HepG2 (cell line): Measurements from ENCODE around the gene TRAP1. TPM values are rescaled to one million over a fixed set of nuclear protein-coding genes. Genes with fewer than 3 reads are reported as not detected.

Experiments
- AGO1 ChIP-seq: fragments of 200-400 bp; formaldehyde crosslinking; IDR thresholded peaks from 2 replicates; pipeline ENCODE4 v1.6.1; 2017; ENCODE audit warnings: mild to moderate bottlenecking, low read depth, low read length, moderate library complexity; ENCODE audit not compliant: poor library complexity, severe bottlenecking
- ATF7-NPFF ChIP-seq: sonication (generic); formaldehyde crosslinking; IDR thresholded peaks from 2 replicates; pipeline ENCODE4 v1.8.1; 2023; ENCODE audit warnings: mild to moderate bottlenecking, low read depth, missing genetic modification reagents, moderate library complexity
- ATM ChIP-seq: fragments of 450-650 bp; IDR thresholded peaks from 2 replicates; pipeline ENCODE4 v1.7.1; 2017; ENCODE audit warnings: mild to moderate bottlenecking, borderline replicate concordance
- ATRX ChIP-seq: sonication (generic); formaldehyde crosslinking; IDR thresholded peaks from 2 replicates; pipeline ENCODE4 v1.4.0; 2020; ENCODE audit warnings: missing genetic modification reagents, borderline replicate concordance
- EP300 ChIP-seq, 3 experiments: sonication (generic) in 1 of 3; formaldehyde crosslinking in 1 of 3; IDR thresholded peaks; 2 replicates each; pipeline versions ENCODE4 v1.5.1 to v1.6.1; 2011 to 2020; ENCODE audit warnings: low read depth in 2 of 3, low read length in 2 of 3, borderline replicate concordance in 1 of 3, improper control_type of control experiment in 1 of 3, mild to moderate bottlenecking in 1 of 3, missing genetic modification reagents in 1 of 3, moderate library complexity in 1 of 3
- FOSL1 ChIP-seq: sonication (generic); formaldehyde crosslinking; IDR thresholded peaks from 2 replicates; pipeline ENCODE4 v1.9.0; 2021; ENCODE audit warnings: missing genetic modification reagents, borderline replicate concordance
- MXI1 ChIP-seq: IDR thresholded peaks from 3 replicates; pipeline ENCODE4 v1.6.1; 2012; ENCODE audit warnings: low read depth, low read length, inconsistent platforms, borderline replicate concordance
- NCOA2 ChIP-seq: sonication (generic); formaldehyde crosslinking; IDR thresholded peaks from 2 replicates; pipeline ENCODE4 v1.8.0; 2022; ENCODE audit warnings: inconsistent platforms
- RFXANK ChIP-seq: IDR thresholded peaks from 2 replicates; pipeline ENCODE4 v1.6.1; 2016
- SAP130 ChIP-seq: IDR thresholded peaks from 2 replicates; pipeline ENCODE4 v1.6.1; 2016; ENCODE audit warnings: low read depth
- XRCC5 ChIP-seq: fragments of 200-400 bp; formaldehyde crosslinking; optimal IDR thresholded peaks from 2 replicates; pipeline ENCODE3; 2017; ENCODE audit warnings: mild to moderate bottlenecking, low read length
- ZFP36L2 ChIP-seq: sonication (generic); formaldehyde crosslinking; IDR thresholded peaks from 2 replicates; pipeline ENCODE4 v1.4.0; 2020; ENCODE audit warnings: missing genetic modification reagents
- ZFP90 ChIP-seq: sonication (generic); formaldehyde crosslinking; IDR thresholded peaks from 2 replicates; pipeline ENCODE4 v1.8.0; 2022; ENCODE audit warnings: missing genetic modification reagents, mild to moderate bottlenecking, inconsistent platforms, borderline replicate concordance
- ZNF326 ChIP-seq: sonication (generic); formaldehyde crosslinking; IDR thresholded peaks from 2 replicates; pipeline ENCODE4 v1.4.0; 2020; ENCODE audit warnings: missing genetic modification reagents, borderline replicate concordance
- ZNF431 ChIP-seq: sonication (generic); formaldehyde crosslinking; IDR thresholded peaks from 2 replicates; pipeline ENCODE4 v1.9.0; 2022; ENCODE audit warnings: missing genetic modification reagents, low read depth, mild to moderate bottlenecking, borderline replicate concordance
- ZNF709 ChIP-seq: sonication (generic); formaldehyde crosslinking; IDR thresholded peaks from 2 replicates; pipeline ENCODE4 v1.5.0; 2020; ENCODE audit warnings: mild to moderate bottlenecking, missing genetic modification reagents
- ZNF746 ChIP-seq: sonication (generic); formaldehyde crosslinking; IDR thresholded peaks from 2 replicates; pipeline ENCODE4 v1.8.0; 2022; ENCODE audit warnings: mild to moderate bottlenecking, missing genetic modification reagents
- ZNF883 ChIP-seq: sonication (generic); formaldehyde crosslinking; IDR thresholded peaks from 2 replicates; pipeline ENCODE4 v1.5.1; 2020; ENCODE audit warnings: mild to moderate bottlenecking, missing genetic modification reagents; ENCODE audit errors: not compliant biosample characterization
- polyA plus RNA-seq, 8 experiments: library from polyadenylated mRNA; depleted of rRNA in 3 of 8; stranded (reverse) in 7 of 8; unstranded in 1 of 8; fragments of >200 nt; fragmentation: Illumina TruSeq in 4 of 8; extraction: Trizol in 4 of 8; gene quantifications; 2 replicates each; pipeline versions ENCODE4 v1.2.1 to v1.2.3, GENCODE V29; 2011 to 2016; ENCODE audit warnings: low read depth in 4 of 8, missing spikeins in 1 of 8, mixed read lengths in 1 of 8; ENCODE audit not compliant: insufficient read depth in 1 of 8
- total RNA-seq, 5 experiments: library from RNA; depleted of rRNA; stranded (reverse); fragments of >200 nt; fragmentation: Illumina TruSeq; extraction: Trizol; gene quantifications; 2 replicates each; pipeline ENCODE4 v1.2.3, GENCODE V29; 2016; ENCODE audit warnings: low read depth in 1 of 5
- TF ChIP-seq, protein P1 (sequence below), 2 experiments: sonication (generic) in 1 of 2; formaldehyde crosslinking in 1 of 2; IDR thresholded peaks; 2 replicates each; pipeline versions ENCODE4 v1.4.0 to v1.6.1; 2018 to 2020; ENCODE audit warnings: missing genetic modification reagents in 2 of 2, borderline replicate concordance in 1 of 2, low read depth in 1 of 2, mild to moderate bottlenecking in 1 of 2, missing biosample characterization in 1 of 2
- TF ChIP-seq, protein P2 (sequence below): IDR thresholded peaks from 2 replicates; pipeline ENCODE4 v1.6.1; 2012; ENCODE audit warnings: low read length, improper control_type of control experiment
- TF ChIP-seq, protein P3 (sequence below): sonication (generic); formaldehyde crosslinking; IDR thresholded peaks from 2 replicates; pipeline ENCODE4 v1.4.0; 2020; ENCODE audit warnings: low read depth, missing genetic modification reagents

Gene TRAP1
- total and polyA plus RNA-seq, 2 of the 13 experiments (the other 11 are each of a cell fraction or from before 2014, with no cell fraction given), result 127 to 240 TPM

DNA sequence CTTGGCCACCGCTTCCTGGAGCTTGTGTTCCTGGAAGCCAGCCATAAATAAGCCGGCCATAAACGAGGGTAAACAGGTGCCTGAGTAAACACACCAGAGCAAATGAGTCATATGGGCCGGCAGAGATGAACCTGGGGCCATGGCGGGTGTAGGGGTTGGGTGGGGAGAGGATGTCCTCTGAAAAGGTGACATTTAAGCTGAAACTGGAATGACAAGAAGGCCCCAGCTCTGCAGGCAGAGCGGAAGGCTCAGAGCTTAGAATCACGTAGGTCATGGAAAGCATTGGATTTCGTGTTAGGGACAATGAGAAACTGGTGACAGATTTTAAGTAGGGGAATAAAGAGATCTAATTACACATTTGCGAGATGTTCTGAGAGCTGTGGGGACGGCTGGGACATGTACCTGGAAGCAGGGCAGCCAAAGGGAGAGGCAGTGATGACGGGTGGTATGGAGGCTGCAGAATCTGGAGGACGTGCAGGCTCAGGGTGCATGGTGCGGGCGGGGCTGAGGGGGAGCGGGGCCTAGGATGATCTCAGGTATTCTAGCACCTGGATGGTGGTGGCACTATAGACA is 70.9 kb downstream of the TRAP1 start (continued):
- TF ChIP-seq EP300 (IDR thresholded peaks at IDR 0.05; ENCODE audit: low read depth in 2 of 2, low read length in 2 of 2) (peak in 1 of 2 experiments; percentile 66; a peak in 1 of 4 replicates), EP300 (CRISPR knock-in tag; IDR thresholded peaks at IDR 0.05; ENCODE audit: borderline replicate concordance) (no peak), MXI1 (no peak; the same call in 2 of the 3 replicates), SAP130 (CRISPR knock-in tag) (peak; percentile 86), ZNF431 (CRISPR knock-in tag) (no peak), ATRX (no peak), ZNF709 (CRISPR knock-in tag) (no peak), NCOA2 (CRISPR knock-in tag) (peak; percentile 41; the same call in 1 of the 2 replicates), ZNF326 (CRISPR knock-in tag) (no peak), FOSL1 (peak; percentile 76; the same call in 1 of the 2 replicates), ATF7-NPFF (CRISPR knock-in tag) (no peak), ATM (no peak), XRCC5 (no peak), ZNF746 (CRISPR knock-in tag) (no peak), ZFP90 (no peak), AGO1 (no peak), ZNF883 (no peak), ZFP36L2 (no peak), RFXANK (CRISPR knock-in tag) (no peak)
- TF ChIP-seq, protein P1, sequence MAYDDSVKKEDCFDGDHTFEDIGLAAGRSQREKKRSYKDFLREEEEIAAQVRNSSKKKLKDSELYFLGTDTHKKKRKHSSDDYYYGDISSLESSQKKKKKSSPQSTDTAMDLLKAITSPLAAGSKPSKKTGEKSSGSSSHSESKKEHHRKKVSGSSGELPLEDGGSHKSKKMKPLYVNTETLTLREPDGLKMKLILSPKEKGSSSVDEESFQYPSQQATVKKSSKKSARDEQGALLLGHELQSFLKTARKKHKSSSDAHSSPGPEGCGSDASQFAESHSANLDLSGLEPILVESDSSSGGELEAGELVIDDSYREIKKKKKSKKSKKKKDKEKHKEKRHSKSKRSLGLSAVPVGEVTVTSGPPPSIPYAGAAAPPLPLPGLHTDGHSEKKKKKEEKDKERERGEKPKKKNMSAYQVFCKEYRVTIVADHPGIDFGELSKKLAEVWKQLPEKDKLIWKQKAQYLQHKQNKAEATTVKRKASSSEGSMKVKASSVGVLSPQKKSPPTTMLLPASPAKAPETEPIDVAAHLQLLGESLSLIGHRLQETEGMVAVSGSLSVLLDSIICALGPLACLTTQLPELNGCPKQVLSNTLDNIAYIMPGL (CRISPR knock-in tag; IDR thresholded peaks at IDR 0.05; ENCODE audit: borderline replicate concordance in 1 of 2, low read depth in 1 of 2), result no peak
- TF ChIP-seq, protein P2, sequence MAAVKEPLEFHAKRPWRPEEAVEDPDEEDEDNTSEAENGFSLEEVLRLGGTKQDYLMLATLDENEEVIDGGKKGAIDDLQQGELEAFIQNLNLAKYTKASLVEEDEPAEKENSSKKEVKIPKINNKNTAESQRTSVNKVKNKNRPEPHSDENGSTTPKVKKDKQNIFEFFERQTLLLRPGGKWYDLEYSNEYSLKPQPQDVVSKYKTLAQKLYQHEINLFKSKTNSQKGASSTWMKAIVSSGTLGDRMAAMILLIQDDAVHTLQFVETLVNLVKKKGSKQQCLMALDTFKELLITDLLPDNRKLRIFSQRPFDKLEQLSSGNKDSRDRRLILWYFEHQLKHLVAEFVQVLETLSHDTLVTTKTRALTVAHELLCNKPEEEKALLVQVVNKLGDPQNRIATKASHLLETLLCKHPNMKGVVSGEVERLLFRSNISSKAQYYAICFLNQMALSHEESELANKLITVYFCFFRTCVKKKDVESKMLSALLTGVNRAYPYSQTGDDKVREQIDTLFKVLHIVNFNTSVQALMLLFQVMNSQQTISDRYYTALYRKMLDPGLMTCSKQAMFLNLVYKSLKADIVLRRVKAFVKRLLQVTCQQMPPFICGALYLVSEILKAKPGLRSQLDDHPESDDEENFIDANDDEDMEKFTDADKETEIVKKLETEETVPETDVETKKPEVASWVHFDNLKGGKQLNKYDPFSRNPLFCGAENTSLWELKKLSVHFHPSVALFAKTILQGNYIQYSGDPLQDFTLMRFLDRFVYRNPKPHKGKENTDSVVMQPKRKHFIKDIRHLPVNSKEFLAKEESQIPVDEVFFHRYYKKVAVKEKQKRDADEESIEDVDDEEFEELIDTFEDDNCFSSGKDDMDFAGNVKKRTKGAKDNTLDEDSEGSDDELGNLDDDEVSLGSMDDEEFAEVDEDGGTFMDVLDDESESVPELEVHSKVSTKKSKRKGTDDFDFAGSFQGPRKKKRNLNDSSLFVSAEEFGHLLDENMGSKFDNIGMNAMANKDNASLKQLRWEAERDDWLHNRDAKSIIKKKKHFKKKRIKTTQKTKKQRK, result no peak
- TF ChIP-seq, protein P3, sequence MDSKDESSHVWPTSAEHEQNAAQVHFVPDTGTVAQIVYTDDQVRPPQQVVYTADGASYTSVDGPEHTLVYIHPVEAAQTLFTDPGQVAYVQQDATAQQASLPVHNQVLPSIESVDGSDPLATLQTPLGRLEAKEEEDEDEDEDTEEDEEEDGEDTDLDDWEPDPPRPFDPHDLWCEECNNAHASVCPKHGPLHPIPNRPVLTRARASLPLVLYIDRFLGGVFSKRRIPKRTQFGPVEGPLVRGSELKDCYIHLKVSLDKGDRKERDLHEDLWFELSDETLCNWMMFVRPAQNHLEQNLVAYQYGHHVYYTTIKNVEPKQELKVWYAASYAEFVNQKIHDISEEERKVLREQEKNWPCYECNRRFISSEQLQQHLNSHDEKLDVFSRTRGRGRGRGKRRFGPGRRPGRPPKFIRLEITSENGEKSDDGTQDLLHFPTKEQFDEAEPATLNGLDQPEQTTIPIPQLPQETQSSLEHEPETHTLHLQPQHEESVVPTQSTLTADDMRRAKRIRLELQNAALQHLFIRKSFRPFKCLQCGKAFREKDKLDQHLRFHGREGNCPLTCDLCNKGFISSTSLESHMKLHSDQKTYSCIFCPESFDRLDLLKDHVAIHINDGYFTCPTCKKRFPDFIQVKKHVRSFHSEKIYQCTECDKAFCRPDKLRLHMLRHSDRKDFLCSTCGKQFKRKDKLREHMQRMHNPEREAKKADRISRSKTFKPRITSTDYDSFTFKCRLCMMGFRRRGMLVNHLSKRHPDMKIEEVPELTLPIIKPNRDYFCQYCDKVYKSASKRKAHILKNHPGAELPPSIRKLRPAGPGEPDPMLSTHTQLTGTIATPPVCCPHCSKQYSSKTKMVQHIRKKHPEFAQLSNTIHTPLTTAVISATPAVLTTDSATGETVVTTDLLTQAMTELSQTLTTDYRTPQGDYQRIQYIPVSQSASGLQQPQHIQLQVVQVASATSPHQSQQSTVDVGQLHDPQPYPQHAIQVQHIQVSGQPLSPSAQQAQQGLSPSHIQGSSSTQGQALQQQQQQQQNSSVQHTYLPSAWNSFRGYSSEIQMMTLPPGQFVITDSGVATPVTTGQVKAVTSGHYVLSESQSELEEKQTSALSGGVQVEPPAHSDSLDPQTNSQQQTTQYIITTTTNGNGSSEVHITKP (CRISPR knock-in tag), result no peak
